Osteocyte (in vitro differentiated cells): ENCODE results near the gene PLPPR3. TPM values are rescaled to one million over a fixed set of nuclear protein-coding genes. Genes with fewer than 3 reads are reported as not detected.
A peak's percentile ranks its signal among the peaks of the same experiment; 100 is the strongest.

Experiments used
- DNase-seq: peaks from one replicate; pipeline ENCODE4 v3.0.0; 2021; ENCODE audit warnings: mixed read lengths; ENCODE audit not compliant: unreplicated experiment; ENCODE audit errors: extremely low spot score
- H3K27ac Mint-ChIP-seq: one replicate; pipeline ENCODE4 v1.8.0; 2021; ENCODE audit warnings: mild to moderate bottlenecking, mixed read lengths; ENCODE audit not compliant: unreplicated experiment
- H3K27me3 Mint-ChIP-seq: one replicate; pipeline ENCODE4 v1.8.0; 2021; ENCODE audit warnings: mixed read lengths; ENCODE audit not compliant: unreplicated experiment
- H3K36me3 Mint-ChIP-seq: one replicate; pipeline ENCODE4 v1.8.0; 2021; ENCODE audit warnings: mixed read lengths; ENCODE audit not compliant: unreplicated experiment
- H3K4me1 Mint-ChIP-seq: one replicate; pipeline ENCODE4 v1.8.0; 2021; ENCODE audit warnings: mixed read lengths; ENCODE audit not compliant: unreplicated experiment
- H3K4me3 Mint-ChIP-seq: one replicate; pipeline ENCODE4 v1.8.0; 2021; ENCODE audit warnings: mild to moderate bottlenecking, moderate library complexity, mixed read lengths; ENCODE audit not compliant: unreplicated experiment
- H3K9me3 Mint-ChIP-seq: one replicate; pipeline ENCODE4 v1.8.0; 2021; ENCODE audit warnings: mixed read lengths; ENCODE audit not compliant: unreplicated experiment
- CTCF ChIP-seq: fragments of 200-600 bp; sonication (generic); IDR thresholded peaks from 2 replicates; pipeline ENCODE4 v1.5.0; 2021; ENCODE audit warnings: antibody characterized with exemption, mild to moderate bottlenecking, moderate library complexity
- total RNA-seq: library from RNA; stranded (reverse); gene quantifications from 2 replicates; pipeline ENCODE4 v1.2.1, GENCODE V29; 2021

Gene PLPPR3
- total RNA-seq, 1 donor from 2014 or later, result 18.2 TPM

- no peak for DNase-seq
- Mint-ChIP-seq H3K27me3 (no peaks in the 10 kb centered on the region), H3K4me3 (no peak overlapping the region), H3K27ac (peak overlapping the region; percentile 43), H3K9me3 (no peaks in the 10 kb centered on the region), H3K36me3 (peaks cover 30% of the 10 kb centered on the region), H3K4me1 (peaks cover 22% of the 10 kb centered on the region)
- no peak for TF ChIP-seq CTCF
These were observed 14.8 kb downstream of the PLPPR3 start for GRCh38 chr19:806815-807421.

GRCh38 chr19:805600-806550 is 15.9 kb downstream of the PLPPR3 start:
- Mint-ChIP-seq H3K27me3 (no peaks in the 10 kb centered on the region), H3K27ac (no peak overlapping the region), H3K9me3 (no peaks in the 10 kb centered on the region), H3K4me1 (peaks cover 33% of the 10 kb centered on the region), H3K36me3 (peaks cover 23% of the 10 kb centered on the region), H3K4me3 (no peak overlapping the region)
- DNase-seq, result no peak
- no peak for TF ChIP-seq CTCF

- H3K27ac Mint-ChIP-seq, result no peak overlapping the region
- DNase-seq, result peak; percentile 84
- peaks cover 25% of the 10 kb centered on the region for H3K36me3 Mint-ChIP-seq
- H3K9me3 Mint-ChIP-seq, result no peaks in the 10 kb centered on the region
- H3K4me3 Mint-ChIP-seq, result no peak overlapping the region
- H3K27me3 Mint-ChIP-seq, result no peaks in the 10 kb centered on the region
- H3K4me1 Mint-ChIP-seq, result peaks cover 40% of the 10 kb centered on the region
- no peak for TF ChIP-seq CTCF
These were observed 16.6 kb downstream of the PLPPR3 start for GRCh38 chr19:805166-805551.

GRCh38 chr19:804419-805165 is 17.2 kb downstream of the PLPPR3 start:
- Mint-ChIP-seq H3K9me3 (no peaks in the 10 kb centered on the region), H3K27me3 (no peaks in the 10 kb centered on the region), H3K27ac (no peak overlapping the region), H3K36me3 (peaks cover 29% of the 10 kb centered on the region), H3K4me1 (peaks cover 45% of the 10 kb centered on the region), H3K4me3 (no peak overlapping the region)
- DNase-seq, result peak; percentile 85
- TF ChIP-seq CTCF, result no peak
